ENCODE results near the gene RAB3IP.
"Not testable (repeated sequence)": the region's sequence is repeated elsewhere in the genome, so short reads cannot be mapped to it uniquely, and the experiment has no call there.

Gene RAB3IP

DNA sequence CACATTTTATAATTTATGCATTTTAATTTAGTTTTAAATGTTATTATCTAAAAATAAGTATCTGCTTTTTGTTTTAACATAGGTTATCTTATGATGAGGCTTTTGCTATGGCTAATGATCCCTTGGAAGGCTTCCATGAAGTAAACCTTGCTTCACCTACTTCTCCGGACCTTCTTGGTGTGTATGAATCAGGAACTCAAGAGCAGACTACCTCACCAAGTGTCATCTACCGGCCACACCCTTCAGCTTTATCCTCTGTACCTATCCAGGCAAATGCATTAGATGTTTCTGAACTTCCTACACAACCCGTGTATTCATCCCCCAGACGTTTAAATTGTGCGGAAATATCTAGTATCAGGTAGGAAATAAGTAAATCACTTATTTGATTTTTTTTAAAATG lies 16.6 kb downstream of the RAB3IP start:
- no peak for DNase-seq (ENCODE audit: low spot score)

DNA sequence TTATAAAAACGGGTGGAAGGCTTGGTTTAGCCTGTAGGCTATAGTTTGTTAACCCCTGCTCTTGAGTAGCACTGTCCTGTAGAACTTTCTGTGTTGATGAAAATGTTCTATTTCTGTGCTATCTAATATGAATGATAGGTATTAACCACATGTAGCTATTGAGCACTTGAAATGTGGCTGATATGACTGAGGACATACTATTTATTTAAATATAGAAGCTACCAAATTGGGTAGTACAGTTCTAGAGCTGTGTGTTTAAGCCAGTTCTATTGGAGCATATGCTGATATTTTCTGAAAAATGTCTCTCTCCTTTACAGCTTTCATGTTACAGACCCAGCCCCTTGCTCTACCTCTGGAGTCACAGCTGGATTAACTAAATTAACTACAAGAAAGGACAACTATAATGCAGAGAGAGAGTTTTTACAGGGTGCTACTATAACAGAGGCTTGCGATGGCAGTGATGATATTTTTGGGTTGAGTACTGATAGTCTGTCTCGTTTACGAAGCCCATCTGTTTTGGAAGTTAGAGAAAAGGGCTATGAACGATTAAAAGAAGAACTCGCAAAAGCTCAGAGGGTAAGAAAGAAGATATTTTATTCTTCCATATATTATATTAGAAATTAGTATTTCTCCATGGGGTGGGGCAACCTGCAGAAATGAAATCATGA lies 17.6 kb downstream of the RAB3IP start:
- DNase-seq (ENCODE audit: low spot score) = no peak

DNA sequence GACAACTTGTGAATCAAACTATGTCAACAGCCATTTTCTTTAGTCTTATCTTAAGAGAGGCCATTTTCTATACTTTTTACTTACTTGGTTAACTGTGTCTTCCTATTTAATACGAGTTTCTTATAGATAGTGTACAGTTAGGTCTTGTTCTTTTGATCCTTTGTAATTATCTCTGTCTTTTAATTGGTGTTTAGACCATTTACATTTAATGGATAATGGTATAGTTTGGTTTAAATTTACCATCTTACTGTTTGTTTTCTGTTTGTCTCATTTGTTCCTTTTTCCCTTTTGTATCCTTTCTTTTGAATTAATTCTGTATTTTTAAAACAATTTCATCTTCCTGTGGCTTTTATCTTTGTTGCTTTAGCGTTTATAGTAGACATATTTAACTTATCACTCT lies 19.4 kb downstream of the RAB3IP start:
- no peak for DNase-seq (ENCODE audit: low spot score)

DNA sequence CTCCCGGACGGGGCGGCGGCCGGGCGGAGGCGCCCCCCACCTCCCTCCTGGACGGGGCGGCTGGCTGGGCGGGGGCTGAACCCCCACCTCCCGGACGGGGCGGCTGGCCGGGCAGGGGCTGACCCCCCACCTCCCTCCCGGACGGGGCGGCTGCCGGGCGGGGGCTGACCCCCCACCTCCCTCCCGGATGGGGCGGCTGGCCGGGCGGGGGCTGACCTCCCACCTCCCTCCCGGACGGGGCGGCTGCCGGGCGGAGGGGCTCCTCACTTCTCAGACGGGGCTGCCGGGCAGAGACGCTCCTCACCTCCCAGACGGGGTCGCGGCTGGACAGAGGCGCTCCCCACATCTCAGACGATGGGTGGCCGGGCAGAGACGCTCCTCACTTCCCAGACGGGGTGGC lies 20.9 kb downstream of the RAB3IP start:
- not testable (repeated sequence) for DNase-seq (ENCODE audit: low spot score)

DNA sequence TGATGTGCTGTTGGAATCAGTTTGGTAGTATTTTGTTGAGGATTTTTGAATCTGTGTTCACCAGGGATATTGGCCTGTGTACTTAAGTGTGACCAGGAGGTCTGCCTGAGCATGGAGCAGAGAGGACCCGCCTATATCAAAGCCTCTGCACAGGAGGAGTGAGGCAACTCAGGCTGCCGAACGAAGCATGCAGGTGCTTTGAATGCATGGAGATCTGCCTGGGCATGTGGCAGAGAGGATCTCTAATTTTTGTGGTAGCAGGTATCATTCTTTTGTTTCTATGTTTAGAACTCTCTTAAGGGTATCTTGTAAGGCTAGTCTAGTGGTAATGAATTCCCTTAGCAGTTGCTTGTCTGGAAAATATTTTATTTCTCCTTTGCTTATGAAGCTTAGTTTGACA lies 26.9 kb downstream of the RAB3IP start:
- DNase-seq (ENCODE audit: low spot score) = no peak

DNA sequence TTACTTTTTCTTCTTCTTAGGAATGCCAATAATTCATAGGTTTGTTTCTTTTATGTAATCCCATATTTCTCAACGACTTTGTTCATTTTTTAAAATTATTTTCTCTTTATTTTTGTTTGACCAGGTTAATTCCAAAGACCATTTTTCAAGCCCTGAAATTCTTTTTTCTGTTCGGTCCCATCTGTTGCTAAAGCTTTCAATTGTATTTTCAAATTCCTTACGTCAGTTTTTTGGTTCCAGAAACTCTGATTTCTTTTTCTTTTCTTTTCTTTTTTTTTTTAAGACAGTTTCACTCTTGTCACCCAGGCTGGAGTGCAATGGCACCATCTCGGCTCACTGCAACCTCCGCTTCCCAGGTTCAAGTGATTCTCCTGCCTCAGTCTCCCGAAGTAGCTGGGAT lies 27.6 kb downstream of the RAB3IP start:
- no peak for DNase-seq (ENCODE audit: low spot score)

DNA sequence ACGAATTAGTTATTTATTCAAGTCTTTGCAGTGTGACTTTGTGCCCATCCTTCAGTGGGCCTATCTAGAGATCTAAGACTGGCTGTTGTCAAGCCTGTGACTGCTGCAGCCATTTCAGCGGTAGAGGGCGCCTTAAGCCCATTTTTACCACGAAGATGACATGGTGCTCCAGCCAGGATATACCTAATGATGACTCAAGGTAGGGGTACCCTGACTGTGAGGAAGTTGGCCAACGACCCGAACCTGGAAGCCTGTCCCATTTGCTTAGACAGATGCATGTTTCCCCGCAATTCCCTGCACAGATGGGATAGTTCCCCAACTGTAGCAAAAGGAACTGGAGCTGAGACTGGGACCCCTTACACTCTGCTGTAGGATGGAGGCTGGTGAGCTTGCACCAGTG lies 41.3 kb downstream of the RAB3IP start:
- peak; percentile 53 for DNase-seq (ENCODE audit: low spot score)

DNA sequence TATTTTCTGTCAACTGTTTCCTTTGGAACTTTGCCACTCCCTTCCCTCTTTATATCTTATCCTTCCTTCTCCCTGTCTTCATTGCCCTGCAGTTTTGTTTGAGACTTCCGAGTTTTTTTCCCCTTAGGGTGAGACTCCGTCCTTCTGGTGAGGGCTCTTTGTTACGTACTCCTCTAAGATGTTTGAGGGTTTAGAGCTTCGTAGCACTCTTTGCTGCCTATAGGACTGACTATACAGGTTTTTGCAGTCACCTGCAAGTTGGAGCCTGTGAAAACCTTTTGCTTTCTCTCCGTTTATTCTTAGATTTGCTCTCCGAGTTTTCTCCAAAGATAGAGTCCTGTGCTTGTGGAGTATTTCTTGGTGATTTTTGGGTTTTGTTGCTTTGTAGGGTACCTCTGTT lies 44.7 kb downstream of the RAB3IP start:
- DNase-seq (ENCODE audit: low spot score) = no peak

DNA sequence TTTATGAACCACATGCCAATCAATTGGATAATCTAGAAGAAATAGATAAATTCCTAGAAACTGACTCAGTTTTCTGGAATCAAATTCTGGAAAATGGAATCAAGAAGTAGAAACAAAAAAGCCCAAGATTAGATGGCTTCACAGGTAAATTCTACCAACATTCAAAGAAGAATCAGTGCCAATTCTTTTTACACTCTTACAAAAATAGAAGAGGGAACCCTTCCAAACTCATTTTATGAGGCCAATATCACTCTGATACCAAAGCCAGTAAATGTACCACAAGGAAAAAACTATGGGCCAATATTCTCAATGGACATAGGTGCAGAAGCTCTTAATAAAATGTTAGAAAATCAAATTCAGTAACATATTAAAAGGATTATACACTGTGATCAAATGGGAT lies 50.7 kb downstream of the RAB3IP start:
- DNase-seq (ENCODE audit: low spot score) = no peak

DNA sequence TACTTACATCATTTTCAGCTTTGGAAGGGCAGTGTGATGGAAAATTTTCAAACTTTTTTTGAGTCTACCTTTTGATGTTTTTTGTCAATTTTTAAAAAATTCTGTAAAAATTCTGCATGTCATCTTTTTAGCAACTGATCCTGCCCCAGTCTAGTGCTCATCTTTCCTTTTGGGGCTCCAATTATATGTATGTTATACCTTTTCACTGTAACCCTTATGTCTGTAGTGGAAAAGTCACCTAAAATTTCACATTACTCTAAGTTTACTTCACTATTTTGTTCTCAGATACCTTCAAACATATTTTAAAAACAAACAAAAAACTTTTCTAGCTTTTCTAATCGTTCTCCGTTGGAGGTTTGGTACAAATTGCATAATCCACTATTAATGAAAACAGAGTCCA lies 53.9 kb downstream of the RAB3IP start:
- DNase-seq (ENCODE audit: low spot score) = no peak

DNA sequence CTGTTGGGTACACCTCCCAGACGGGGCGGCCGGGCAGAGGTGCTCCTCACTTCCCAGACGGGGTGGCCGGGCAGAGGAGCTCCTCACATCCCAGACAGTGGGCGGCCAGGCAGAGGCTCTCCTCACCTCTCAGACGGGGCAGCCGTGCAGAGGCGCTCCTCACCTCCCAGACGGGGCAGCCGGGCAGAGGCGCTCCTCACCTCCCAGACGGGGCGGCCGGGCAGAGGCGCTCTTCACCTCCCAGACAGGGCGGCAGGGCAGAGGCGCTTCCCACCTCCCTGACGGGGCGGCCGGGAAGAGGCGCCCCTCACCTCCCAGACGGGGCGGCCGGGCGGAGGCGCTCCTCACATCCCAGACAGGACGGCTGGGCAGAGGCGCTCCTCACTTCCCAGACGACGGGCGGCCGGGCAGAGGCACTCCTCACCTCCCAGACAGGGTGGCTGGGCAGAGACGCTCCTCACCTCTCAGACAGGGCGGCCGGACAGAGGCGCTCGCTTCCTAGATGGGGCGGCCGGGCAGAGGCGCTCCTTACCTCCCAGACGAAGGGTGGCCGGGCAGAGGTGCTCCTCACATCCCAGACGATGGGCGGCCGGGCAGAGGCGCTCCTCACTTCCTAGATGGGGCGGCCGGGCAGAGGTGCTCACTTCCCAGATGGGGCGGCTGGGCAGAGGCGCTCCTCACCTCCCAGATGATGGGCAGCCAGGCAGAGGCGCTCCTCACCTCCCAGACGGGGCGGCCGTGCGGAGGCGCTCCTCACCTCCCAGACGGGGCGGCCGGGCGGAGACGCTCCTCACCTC lies 68.6 kb downstream of the RAB3IP start:
- DNase-seq (ENCODE audit: low spot score) = not testable (repeated sequence)

DNA sequence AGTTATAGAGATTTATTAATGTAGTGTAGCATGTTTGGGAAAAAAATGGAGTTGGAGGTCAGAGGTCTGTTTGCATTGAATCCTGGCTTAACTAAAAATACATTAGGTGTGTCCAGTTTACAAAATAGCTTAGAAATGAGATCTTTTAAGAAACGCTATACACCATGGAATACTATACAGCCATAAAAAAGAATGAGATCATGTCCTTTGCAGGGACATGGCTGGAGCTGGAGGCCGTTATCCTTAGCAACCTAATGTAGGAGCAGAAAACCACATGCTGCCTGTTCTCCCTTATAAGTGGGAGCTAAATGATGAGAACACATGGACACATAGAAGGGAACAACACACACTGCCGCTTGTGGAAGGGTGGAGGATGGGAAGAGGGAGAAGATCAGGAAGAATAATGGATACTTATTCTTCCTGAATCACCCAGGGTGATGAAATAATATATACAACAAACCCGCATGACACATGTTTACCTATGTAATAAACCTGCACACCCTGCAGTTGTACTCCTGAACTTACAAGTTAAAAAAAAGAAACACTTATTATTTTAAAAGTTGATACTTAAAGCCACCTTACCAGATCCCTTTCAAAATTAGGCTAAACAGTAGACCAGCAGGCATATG lies 72.3 kb downstream of the RAB3IP start:
- DNase-seq (ENCODE audit: low spot score) = no peak

DNA sequence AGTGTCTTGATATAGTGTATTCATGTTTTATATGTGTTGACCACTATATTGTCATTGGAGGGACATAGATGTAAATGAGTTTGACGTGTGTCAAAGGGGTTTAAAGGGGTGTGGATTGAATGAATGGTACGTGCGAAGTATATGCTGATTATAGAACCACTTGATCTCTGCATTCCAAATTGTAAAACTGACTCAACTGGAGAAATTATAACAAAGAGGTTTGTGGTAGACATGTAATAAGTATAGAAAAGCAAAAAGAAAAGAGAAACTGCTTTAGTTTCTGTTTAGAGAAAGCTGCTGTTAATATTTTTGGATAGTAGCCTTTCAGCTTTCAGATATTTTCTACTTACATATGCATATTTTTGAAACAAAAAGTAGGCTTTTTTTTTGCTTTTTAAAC lies 77.4 kb downstream of the RAB3IP start:
- no peak for DNase-seq (ENCODE audit: low spot score)

DNA sequence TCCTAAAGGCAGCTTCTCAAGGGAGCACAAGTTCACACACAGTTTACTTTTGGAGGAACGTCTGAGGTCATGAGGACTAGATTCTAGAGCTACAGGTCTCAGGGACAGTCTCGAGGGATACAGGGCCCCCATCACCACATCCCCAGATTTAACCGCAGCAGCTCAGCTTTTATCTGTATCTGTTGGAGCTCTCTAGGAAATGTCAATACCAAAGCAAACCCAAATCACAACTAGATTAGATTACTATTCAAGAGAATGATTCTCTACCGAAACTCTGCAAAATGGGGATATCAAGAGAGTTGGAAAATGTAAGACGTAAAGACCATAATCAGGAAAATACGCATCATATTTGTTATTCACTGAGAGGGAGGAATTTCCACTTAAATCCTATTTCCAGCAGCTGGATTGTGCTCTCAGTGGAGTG lies 82.4 kb downstream of the RAB3IP start:
- no peak for DNase-seq (ENCODE audit: low spot score)

DNA sequence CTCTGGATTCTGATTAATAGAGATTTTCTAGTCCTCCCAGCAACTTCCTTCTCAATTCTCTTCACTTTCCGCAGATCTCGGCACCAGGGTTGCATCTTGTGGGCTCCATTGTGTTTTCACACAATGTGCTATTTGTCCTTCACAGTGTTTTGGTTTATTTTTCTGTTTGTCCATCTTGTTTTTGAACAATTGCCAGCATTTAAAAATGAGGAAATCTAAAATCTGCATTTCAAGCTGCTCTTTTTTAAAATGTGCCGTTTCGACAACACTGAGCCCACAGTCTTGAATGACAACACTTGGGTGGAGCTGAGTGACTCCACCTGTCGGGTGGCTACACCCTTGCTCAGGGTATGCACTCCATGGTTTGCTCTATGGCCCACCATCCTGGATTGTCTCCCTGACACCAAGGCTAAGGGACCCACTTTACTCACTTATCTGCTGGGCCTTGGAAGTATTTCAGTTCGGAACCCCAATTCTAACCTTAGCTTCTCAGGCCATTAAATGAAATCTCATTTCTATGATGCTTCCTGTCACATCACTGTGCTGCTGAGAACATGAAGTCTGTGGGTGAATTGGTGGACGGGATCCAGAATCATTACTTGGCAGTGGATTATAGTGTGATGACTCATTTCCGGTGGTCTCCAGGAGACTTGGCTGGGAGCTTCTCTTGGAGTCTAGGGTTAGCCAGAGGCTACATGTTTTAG lies 82.9 kb downstream of the RAB3IP start:
- peak; percentile 75 for DNase-seq (ENCODE audit: low spot score)

DNA sequence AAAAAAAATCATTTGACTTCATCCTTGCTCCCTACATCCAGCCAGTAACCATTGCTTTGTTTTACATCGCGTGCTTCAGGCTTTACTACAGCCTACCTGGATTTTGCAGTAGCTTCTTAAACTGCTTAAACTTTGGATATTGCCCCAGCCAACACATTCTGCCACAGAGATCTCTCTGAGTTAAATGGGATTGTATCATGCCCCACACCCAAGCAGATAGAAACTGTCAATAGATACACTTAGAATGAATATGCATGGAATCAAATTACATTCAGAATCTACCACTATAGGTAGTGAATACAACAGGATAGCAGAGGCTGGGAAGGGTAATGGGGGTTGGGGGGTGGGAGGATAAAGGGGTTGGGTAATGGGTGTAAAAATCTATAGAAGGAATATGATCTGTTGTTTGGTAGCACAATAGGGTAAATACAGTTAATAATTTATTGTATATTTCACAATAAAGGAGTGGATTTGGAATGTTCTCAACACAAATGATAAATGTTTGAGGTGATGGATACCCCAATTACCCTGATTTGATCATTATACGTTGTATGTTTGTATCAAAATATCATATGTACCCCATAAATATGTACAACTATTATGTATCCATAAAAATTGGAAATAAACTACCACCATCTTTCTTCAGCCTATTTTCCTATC lies 83.7 kb downstream of the RAB3IP start:
- no peak for DNase-seq (ENCODE audit: low spot score)

DNA sequence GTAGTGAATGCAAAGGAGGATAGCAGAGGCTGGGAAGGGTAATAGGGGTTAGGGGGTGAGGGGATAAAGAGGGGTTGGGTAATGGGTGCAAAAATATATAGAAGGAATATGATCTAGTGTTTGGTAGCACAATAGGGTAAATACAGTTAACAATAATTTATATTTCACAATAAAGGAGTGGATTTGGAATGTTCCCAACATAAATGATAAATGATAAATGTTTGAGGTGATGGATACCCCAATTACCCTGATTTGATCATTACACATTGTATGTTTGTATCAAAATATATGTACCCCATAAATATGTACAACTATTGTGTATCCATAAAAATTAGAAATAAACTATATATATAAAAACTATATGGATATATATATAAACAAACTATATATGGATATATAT lies 85.4 kb downstream of the RAB3IP start:
- DNase-seq (ENCODE audit: low spot score) = no peak

DNA sequence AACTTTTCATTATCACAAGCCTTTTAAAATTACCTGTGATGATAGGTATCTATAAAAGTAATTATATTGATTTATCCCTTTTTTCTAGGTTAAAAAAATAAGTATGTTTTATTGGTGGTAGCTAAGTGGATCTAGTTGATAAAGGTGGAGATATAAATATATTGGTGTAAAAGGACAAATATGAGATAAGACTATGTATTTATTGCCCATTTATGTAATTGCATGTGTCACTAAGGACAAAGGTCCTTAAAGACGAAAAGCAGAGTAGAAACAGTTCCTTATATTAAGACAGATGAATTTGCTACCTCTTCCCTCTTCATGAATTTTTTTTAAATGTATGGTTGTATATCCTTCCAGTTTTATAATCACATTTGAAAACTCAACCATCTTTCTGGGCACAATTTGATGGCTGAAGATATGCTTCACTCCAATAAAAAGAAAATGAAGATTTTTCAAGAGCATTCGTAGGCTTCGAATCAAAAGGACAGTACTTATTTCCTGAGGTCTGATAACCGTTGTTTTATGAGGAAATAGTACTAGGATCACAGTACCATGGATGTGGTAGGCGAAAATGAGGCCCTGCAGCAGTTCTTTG lies 86.4 kb downstream of the RAB3IP start, which contains the start of gene MYRFL:
TSS of gene MYRFL (plus strand) at position 262 of the 595 bp plus-strand sequence. CDS start at position 553, 291 bp downstream.
- DNase-seq (ENCODE audit: low spot score) = no peak

DNA sequence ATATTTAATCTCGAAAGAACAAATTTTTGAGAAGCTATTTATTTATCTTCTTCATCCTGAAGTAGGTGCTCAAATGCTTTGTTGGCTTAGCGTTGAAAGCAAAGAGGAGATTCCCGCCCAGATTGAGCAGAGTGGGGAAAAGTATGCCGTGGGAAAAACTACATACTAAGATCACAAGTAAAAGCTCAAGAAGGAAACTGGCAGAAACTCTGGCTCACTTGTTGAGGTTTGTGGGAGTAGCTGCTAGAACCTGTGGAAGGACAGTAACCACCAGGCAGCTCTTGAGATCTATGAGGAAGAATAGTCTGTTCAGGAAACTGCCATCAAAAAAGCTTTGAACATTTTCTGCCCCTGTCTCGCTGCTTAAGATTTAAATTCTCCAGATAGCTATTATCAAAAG lies 90.2 kb downstream of the RAB3IP start:
- no peak for DNase-seq (ENCODE audit: low spot score)

DNA sequence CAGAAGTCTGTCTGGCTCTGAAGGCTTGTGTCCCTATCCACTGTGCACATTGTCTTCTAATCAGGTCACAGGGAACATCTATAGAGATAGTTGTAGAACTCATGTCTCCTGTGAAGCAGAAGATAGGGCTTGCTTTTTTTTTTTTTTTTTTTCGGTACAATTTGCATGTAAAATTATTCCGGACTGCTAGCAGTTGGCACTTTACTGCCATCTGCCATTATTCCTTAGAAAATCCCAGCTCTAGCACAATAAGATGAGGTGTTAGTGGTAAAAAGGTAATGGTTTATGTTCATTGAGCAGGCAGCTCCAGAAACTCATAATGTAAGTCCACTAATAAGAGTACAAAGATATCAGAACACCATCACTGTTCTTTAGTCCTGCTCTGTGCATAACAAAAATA lies 95.0 kb downstream of the RAB3IP start:
- no peak for DNase-seq (ENCODE audit: low spot score)

DNA sequence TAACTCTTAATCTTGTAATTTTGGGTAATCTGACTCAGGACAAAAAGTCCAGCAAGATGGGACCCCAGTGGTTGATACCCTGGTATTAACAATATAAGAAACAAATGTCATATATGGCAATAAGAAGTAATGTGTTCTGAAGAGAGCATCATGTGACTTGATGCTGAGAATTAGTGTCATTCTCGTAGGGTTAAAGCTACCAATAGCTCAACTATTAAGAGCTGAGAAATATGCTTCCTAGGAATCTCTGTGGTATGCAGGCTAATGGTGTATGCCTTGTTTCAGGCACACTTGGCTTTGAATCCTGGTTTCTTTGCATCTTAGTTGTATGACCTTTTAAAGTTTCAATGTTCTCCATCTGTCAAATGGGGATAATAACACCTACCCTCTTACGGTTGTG lies 95.5 kb downstream of the RAB3IP start:
- peak; percentile 72 for DNase-seq (ENCODE audit: low spot score)

DNA sequence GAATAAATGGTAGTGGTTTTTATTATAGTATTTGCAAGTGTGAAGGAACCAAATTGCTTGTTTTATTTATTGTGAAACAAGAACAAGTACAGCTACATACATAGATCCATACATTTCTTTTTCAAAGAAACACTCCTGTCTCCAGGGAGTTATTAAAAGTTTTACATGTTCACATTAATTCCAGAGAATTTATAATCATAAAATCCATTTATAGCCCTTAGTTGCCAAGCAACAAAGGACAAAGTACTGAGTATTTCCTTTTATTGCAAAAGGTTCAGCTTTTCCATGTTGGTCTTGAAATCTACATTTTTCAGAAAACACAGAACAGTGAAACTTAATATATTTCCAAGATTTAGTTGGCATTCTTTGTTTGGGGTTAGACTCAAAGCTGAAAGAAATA lies 95.9 kb downstream of the RAB3IP start:
- no peak for DNase-seq (ENCODE audit: low spot score)

Data from kidney tubule cell (primary cell).